Nephron (organoid): ENCODE data around the gene TTLL10.
"Not testable (repeated sequence)": the region's sequence is repeated elsewhere in the genome, so short reads cannot be mapped to it uniquely, and the experiment has no call there.

Experiments
- H3K27ac Mint-ChIP-seq, 3 experiments: 2 replicates each; pipeline ENCODE4 v1.8.0; 2020; ENCODE audit warnings: mixed read lengths in 3 of 3, mild to moderate bottlenecking in 2 of 3, moderate library complexity in 1 of 3
- H3K27me3 Mint-ChIP-seq: 2 replicates; pipeline ENCODE4 v1.8.0; 2021; ENCODE audit warnings: low read depth, mild to moderate bottlenecking, moderate library complexity, mixed read lengths
- H3K36me3 Mint-ChIP-seq: 2 replicates; pipeline ENCODE4 v1.8.0; 2020; ENCODE audit warnings: low read depth, mixed read lengths
- H3K4me1 Mint-ChIP-seq: 2 replicates; pipeline ENCODE4 v1.8.0; 2020; ENCODE audit warnings: mixed read lengths
- H3K4me3 Mint-ChIP-seq, 3 experiments: 2 replicates each; pipeline ENCODE4 v1.8.0; 2020; ENCODE audit warnings: mild to moderate bottlenecking in 3 of 3, mixed read lengths in 3 of 3, moderate library complexity in 2 of 3
- H3K9me3 Mint-ChIP-seq: 2 replicates; pipeline ENCODE4 v1.8.0; 2020; ENCODE audit warnings: mixed read lengths
- TF ChIP-seq, protein P1 (sequence below), 3 experiments: fragments of 200-600 bp; sonication (generic); IDR thresholded peaks; one replicate each; pipeline ENCODE4 v1.5.0; 2021; ENCODE audit warnings: antibody characterized with exemption in 3 of 3; ENCODE audit not compliant: unreplicated experiment in 3 of 3

TTLL10 gene

DNA sequence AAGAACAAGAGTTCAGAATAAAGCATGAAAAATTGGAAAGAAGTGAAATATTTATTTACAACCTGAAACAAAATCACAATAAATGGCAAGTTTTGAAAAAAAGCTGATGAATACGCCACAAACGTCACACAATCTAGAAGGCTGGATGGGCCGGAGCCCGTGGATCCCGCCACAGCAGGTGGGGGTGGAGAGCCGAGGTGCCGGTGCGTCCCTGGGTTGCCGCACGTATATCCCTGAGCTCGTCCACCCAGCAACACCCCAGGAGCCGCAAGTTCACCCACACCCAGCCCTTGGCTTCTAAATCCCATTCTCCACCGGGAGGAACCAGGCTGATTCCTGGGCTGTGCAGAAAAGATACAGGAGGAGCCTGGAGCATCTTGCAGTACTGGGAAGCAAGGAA, 25.6 kb upstream of the TTLL10 start:
- H3K4me3 Mint-ChIP-seq: no peak overlapping the region
- H3K9me3 Mint-ChIP-seq: peaks cover 5% of the 10 kb centered on the region
- no peak overlapping the region for H3K27ac Mint-ChIP-seq
- TF ChIP-seq, protein P1, sequence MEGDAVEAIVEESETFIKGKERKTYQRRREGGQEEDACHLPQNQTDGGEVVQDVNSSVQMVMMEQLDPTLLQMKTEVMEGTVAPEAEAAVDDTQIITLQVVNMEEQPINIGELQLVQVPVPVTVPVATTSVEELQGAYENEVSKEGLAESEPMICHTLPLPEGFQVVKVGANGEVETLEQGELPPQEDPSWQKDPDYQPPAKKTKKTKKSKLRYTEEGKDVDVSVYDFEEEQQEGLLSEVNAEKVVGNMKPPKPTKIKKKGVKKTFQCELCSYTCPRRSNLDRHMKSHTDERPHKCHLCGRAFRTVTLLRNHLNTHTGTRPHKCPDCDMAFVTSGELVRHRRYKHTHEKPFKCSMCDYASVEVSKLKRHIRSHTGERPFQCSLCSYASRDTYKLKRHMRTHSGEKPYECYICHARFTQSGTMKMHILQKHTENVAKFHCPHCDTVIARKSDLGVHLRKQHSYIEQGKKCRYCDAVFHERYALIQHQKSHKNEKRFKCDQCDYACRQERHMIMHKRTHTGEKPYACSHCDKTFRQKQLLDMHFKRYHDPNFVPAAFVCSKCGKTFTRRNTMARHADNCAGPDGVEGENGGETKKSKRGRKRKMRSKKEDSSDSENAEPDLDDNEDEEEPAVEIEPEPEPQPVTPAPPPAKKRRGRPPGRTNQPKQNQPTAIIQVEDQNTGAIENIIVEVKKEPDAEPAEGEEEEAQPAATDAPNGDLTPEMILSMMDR (IDR thresholded peaks at IDR 0.05; ENCODE audit: unreplicated experiment in 3 of 3): no peak
- peaks cover 10% of the 10 kb centered on the region for H3K36me3 Mint-ChIP-seq
- H3K27me3 Mint-ChIP-seq: peaks cover 12% of the 10 kb centered on the region
- no peaks in the 10 kb centered on the region for H3K4me1 Mint-ChIP-seq

DNA sequence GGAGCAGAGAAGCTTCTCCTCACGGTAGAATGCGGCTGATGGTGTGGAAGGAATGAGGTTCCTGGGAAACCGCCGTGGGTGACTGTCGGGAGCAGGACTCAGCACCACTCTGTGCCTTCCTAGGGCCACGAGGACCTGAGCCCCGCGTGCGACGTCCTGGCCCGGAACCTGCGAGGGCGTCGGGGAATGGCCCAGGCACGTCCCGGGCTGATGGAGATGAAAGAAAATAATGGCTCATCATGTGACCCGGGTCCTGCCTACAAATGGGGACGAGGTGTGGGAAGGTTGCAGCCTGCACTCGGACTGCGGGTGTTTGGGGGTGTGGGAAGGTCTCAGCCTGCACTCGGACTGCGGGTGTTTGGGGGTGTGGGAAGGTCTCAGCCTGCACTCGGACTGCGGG, 25.1 kb upstream of the TTLL10 start:
- no peaks in the 10 kb centered on the region for H3K4me1 Mint-ChIP-seq
- peaks cover 15% of the 10 kb centered on the region for H3K36me3 Mint-ChIP-seq
- H3K27ac Mint-ChIP-seq: no peak overlapping the region
- no peak overlapping the region for H3K4me3 Mint-ChIP-seq
- TF ChIP-seq, protein P1 (IDR thresholded peaks at IDR 0.05; ENCODE audit: unreplicated experiment in 3 of 3): no peak
- H3K27me3 Mint-ChIP-seq: peaks cover 12% of the 10 kb centered on the region
- peaks cover 9% of the 10 kb centered on the region for H3K9me3 Mint-ChIP-seq

DNA sequence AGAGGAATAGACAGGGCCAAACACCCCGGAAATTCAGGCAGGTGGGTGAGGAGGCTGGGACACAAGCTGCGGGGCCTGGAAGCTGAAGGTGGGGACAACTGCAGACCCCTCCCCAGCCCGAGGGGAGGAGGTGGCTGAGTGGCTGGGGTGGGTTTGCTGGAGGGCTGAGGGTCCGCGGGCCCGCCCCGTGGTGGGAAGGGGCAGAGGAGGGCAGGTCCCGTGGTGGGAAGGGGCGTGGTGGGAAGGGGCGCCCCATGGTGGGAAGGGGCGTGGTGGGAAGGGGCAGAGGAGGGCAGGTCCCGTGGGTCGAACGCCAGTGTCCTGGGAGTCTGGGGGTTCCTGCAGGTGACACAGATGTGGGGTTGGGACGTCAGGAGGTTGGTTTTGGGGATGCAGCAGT, 24.3 kb upstream of the TTLL10 start:
- Mint-ChIP-seq H3K4me3 (no peak overlapping the region), H3K27ac (no peak overlapping the region), H3K4me1 (peaks cover 5% of the 10 kb centered on the region), H3K9me3 (peaks cover 14% of the 10 kb centered on the region), H3K36me3 (peaks cover 20% of the 10 kb centered on the region), H3K27me3 (peaks cover 12% of the 10 kb centered on the region)
- TF ChIP-seq, protein P1 (IDR thresholded peaks at IDR 0.05; ENCODE audit: unreplicated experiment in 3 of 3): no peak

DNA sequence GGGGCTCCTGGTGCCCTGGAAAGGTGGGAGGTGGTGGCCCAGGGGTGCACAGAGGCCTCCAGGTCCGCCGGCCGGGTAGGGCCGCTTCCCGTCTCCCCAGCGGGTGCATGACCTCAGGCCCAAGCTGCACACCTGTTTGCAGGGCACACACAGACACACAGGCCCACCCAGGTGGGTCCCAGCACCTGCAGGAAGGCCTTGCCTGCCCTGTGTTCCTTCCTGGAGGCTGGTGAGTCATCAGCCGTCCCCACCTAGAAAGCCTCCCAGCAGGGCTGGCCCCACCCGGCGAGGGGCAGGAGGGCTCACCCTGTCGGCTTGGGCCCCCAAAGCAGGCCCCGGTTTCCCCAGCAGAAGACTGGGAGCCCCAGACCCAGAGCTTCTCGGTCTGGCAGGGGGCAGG, 23.6 kb upstream of the TTLL10 start:
- no peak overlapping the region for H3K4me3 Mint-ChIP-seq
- TF ChIP-seq, protein P1 (IDR thresholded peaks at IDR 0.05; ENCODE audit: unreplicated experiment in 3 of 3): no peak
- peaks cover 12% of the 10 kb centered on the region for H3K27me3 Mint-ChIP-seq
- peaks cover 5% of the 10 kb centered on the region for H3K4me1 Mint-ChIP-seq
- no peak overlapping the region for H3K27ac Mint-ChIP-seq
- peaks cover 20% of the 10 kb centered on the region for H3K36me3 Mint-ChIP-seq
- H3K9me3 Mint-ChIP-seq: peaks cover 16% of the 10 kb centered on the region

DNA sequence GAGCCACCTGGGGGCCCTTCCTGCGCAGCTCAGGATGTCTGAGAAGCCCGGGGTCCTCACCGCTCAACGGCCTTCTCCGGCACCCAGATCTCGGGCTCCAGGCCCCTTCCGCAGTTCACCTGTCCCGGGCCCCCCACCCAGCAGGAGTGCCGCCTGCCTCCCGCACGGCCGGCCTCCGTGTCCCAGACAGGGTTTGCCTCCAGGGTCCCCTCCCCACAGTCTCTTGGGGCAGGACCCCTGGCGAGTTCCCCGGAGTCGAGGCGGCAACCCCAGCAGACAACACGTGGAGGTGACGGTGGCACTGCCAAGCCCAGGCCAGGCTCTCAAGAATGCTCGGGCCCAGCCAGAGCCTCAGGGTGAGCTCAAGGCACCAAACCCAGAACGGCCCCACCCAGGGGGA, 22.4 kb upstream of the TTLL10 start:
- H3K27ac Mint-ChIP-seq: no peak overlapping the region
- H3K36me3 Mint-ChIP-seq: peaks cover 20% of the 10 kb centered on the region
- no peak overlapping the region for H3K4me3 Mint-ChIP-seq
- TF ChIP-seq, protein P1 (IDR thresholded peaks at IDR 0.05; ENCODE audit: unreplicated experiment in 3 of 3): no peak
- H3K27me3 Mint-ChIP-seq: peaks cover 15% of the 10 kb centered on the region
- H3K9me3 Mint-ChIP-seq: peaks cover 20% of the 10 kb centered on the region
- H3K4me1 Mint-ChIP-seq: peaks cover 5% of the 10 kb centered on the region

DNA sequence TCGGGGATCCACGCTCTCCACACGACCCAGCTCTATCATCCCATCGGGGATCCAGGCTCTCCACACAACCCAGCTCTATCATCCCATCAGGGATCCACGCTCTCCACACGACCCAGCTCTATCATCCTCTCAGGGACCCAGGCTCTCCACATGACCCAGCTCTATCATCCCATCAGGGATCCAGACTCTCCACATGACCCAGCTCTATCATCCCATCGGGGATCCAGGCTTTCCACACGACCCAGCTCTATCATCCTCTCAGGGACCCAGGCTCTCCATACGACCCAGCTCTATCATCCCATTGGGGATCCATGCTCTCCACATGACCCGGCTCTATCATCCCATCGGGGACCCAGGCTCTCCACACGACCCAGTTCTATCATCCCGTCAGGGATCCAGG, 21.2 kb upstream of the TTLL10 start:
- Mint-ChIP-seq H3K36me3 (peaks cover 20% of the 10 kb centered on the region), H3K27me3 (peaks cover 19% of the 10 kb centered on the region), H3K9me3 (peaks cover 20% of the 10 kb centered on the region)
- H3K4me3 Mint-ChIP-seq, H3K27ac Mint-ChIP-seq, H3K4me1 Mint-ChIP-seq: not testable (repeated sequence)

DNA sequence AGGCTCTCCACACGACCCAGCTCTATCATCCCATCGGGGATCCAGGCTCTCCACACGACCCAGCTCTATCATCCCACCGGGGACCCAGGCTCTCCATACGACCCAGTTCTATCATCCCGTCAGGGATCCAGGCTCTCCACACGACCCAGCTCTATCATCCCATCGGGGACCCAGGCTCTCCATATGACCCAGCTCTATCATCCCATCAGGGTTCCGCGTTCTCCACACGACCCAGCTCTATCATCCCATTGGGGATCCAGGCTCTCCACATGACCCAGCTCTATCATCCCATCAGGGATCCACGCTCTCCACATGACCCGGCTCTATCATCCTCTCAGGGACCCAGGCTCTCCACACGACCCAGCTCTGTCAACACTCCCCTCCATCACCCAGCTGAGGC, 20.5 kb upstream of the TTLL10 start:
- H3K36me3 Mint-ChIP-seq: peaks cover 20% of the 10 kb centered on the region
- peaks cover 14% of the 10 kb centered on the region for H3K27me3 Mint-ChIP-seq
- H3K27ac Mint-ChIP-seq: peak overlapping the region in 1 of 3 experiments; percentile 86
- H3K9me3 Mint-ChIP-seq: peaks cover 20% of the 10 kb centered on the region
- not testable (repeated sequence) for H3K4me1 Mint-ChIP-seq, H3K4me3 Mint-ChIP-seq
